ENCODE measurements around the gene ADAMTS16. TPM values are rescaled to one million over a fixed set of nuclear protein-coding genes. Genes with fewer than 3 reads are reported as not detected.
A peak's percentile ranks its signal among the peaks of the same experiment; 100 is the strongest.

ADAMTS16 gene
- total RNA-seq, 1 experiment from 2014 or later, result 7.5 TPM

- Histone ChIP-seq H3K4me3 (no peak overlapping the region), H3K27me3 (replicated peaks) (no peaks in the 10 kb centered on the region), H3K27ac (no peak overlapping the region), H3K9me3 (replicated peaks) (peaks cover 3% of the 10 kb centered on the region; the same call in 1 of the 2 replicates), H3K4me1 (replicated peaks) (no peaks in the 10 kb centered on the region), H3K36me3 (peaks cover 14% of the 10 kb centered on the region)
- DNase-seq (ENCODE audit: low read depth in 1 of 2, low spot score in 2 of 2), result no peak
Observed at GRCh38 chr5:5297432-5298067, 157.4 kb downstream of the ADAMTS16 start.

- Histone ChIP-seq H3K27ac (no peak overlapping the region), H3K4me1 (replicated peaks) (no peaks in the 10 kb centered on the region), H3K9me3 (replicated peaks) (peaks cover 3% of the 10 kb centered on the region; the same call in 1 of the 2 replicates), H3K36me3 (peaks cover 15% of the 10 kb centered on the region), H3K27me3 (replicated peaks) (no peaks in the 10 kb centered on the region), H3K4me3 (no peak overlapping the region)
- DNase-seq (ENCODE audit: low read depth in 1 of 2, low spot score in 2 of 2), result no peak
Observed at GRCh38 chr5:5298068-5298633, 158.0 kb downstream of the ADAMTS16 start.

- H3K4me1 ChIP-seq (replicated peaks), result no peaks in the 10 kb centered on the region
- H3K27ac ChIP-seq, result no peak overlapping the region
- no peaks in the 10 kb centered on the region for H3K27me3 ChIP-seq (replicated peaks)
Observed at GRCh38 chr5:5298841-5299541, 158.9 kb downstream of the ADAMTS16 start.

GRCh38 chr5:5301176-5301575, 161.0 kb downstream of the ADAMTS16 start:
- Histone ChIP-seq H3K4me3 (no peak overlapping the region), H3K27me3 (replicated peaks) (no peaks in the 10 kb centered on the region), H3K4me1 (replicated peaks) (peaks cover 7% of the 10 kb centered on the region), H3K9me3 (replicated peaks) (peaks cover 3% of the 10 kb centered on the region; the same call in 1 of the 2 replicates), H3K36me3 (peaks cover 22% of the 10 kb centered on the region), H3K27ac (no peak overlapping the region)
- no peak for DNase-seq (ENCODE audit: low read depth in 1 of 2, low spot score in 2 of 2)

More at GRCh38 chr5:5298841-5299541, 158.9 kb downstream of the ADAMTS16 start:
- H3K36me3 ChIP-seq, result peaks cover 15% of the 10 kb centered on the region
- H3K4me3 ChIP-seq, result no peak overlapping the region
- H3K9me3 ChIP-seq (replicated peaks), result peaks cover 3% of the 10 kb centered on the region; the same call in 1 of the 2 replicates
- DNase-seq (ENCODE audit: low read depth in 1 of 2, low spot score in 2 of 2), result no peak

- H3K4me1 ChIP-seq (replicated peaks), result peaks cover 17% of the 10 kb centered on the region
- no peak for DNase-seq (ENCODE audit: low read depth in 1 of 2, low spot score in 2 of 2)
- peaks cover 3% of the 10 kb centered on the region; the same call in 1 of the 2 replicates for H3K9me3 ChIP-seq (replicated peaks)
- peaks cover 24% of the 10 kb centered on the region for H3K36me3 ChIP-seq
- H3K27me3 ChIP-seq (replicated peaks), result no peaks in the 10 kb centered on the region
- H3K4me3 ChIP-seq, result no peak overlapping the region
- H3K27ac ChIP-seq, result no peak overlapping the region
Observed at GRCh38 chr5:5302201-5302600, 162.1 kb downstream of the ADAMTS16 start.

GRCh38 chr5:5303242-5303641, 163.1 kb downstream of the ADAMTS16 start:
- DNase-seq (ENCODE audit: low read depth in 1 of 2, low spot score in 2 of 2), result no peak
- H3K4me3 ChIP-seq, result no peak overlapping the region
- peaks cover 32% of the 10 kb centered on the region for H3K36me3 ChIP-seq
- H3K27me3 ChIP-seq (replicated peaks), result no peaks in the 10 kb centered on the region
- H3K4me1 ChIP-seq (replicated peaks), result peaks cover 19% of the 10 kb centered on the region
- peaks cover 3% of the 10 kb centered on the region; the same call in 1 of the 2 replicates for H3K9me3 ChIP-seq (replicated peaks)
- no peak overlapping the region for H3K27ac ChIP-seq

GRCh38 chr5:5304361-5305020, 164.4 kb downstream of the ADAMTS16 start:
- DNase-seq (ENCODE audit: low read depth in 1 of 2, low spot score in 2 of 2), result peak in 1 of 2 experiments; percentile 28
- Histone ChIP-seq H3K27me3 (replicated peaks) (no peaks in the 10 kb centered on the region), H3K4me3 (no peak overlapping the region), H3K36me3 (peaks cover 34% of the 10 kb centered on the region), H3K27ac (no peak overlapping the region), H3K4me1 (replicated peaks) (peaks cover 19% of the 10 kb centered on the region), H3K9me3 (replicated peaks) (peaks cover 3% of the 10 kb centered on the region; the same call in 1 of the 2 replicates)

- Histone ChIP-seq H3K27me3 (replicated peaks) (no peaks in the 10 kb centered on the region), H3K4me1 (replicated peaks) (peaks cover 19% of the 10 kb centered on the region), H3K27ac (peak overlapping the region; percentile 57), H3K36me3 (peaks cover 34% of the 10 kb centered on the region), H3K9me3 (replicated peaks) (peaks cover 3% of the 10 kb centered on the region; the same call in 1 of the 2 replicates), H3K4me3 (no peak overlapping the region)
- DNase-seq (ENCODE audit: low read depth in 1 of 2, low spot score in 2 of 2), result peak; percentile 85
Observed at GRCh38 chr5:5306696-5307095, 166.6 kb downstream of the ADAMTS16 start.

GRCh38 chr5:5308319-5308718, 168.2 kb downstream of the ADAMTS16 start:
- Histone ChIP-seq H3K4me3 (no peak overlapping the region), H3K27ac (no peak overlapping the region), H3K4me1 (replicated peaks) (peaks cover 33% of the 10 kb centered on the region), H3K36me3 (peaks cover 25% of the 10 kb centered on the region), H3K9me3 (replicated peaks) (no peaks in the 10 kb centered on the region), H3K27me3 (replicated peaks) (no peaks in the 10 kb centered on the region)
- DNase-seq (ENCODE audit: low read depth in 1 of 2, low spot score in 2 of 2), result no peak

GRCh38 chr5:5309645-5310044, 169.5 kb downstream of the ADAMTS16 start:
- Histone ChIP-seq H3K27me3 (replicated peaks) (no peaks in the 10 kb centered on the region), H3K4me3 (no peak overlapping the region), H3K9me3 (replicated peaks) (no peaks in the 10 kb centered on the region), H3K36me3 (peaks cover 25% of the 10 kb centered on the region), H3K27ac (no peak overlapping the region), H3K4me1 (replicated peaks) (peaks cover 35% of the 10 kb centered on the region)
- DNase-seq (ENCODE audit: low read depth in 1 of 2, low spot score in 2 of 2), result no peak

GRCh38 chr5:5313101-5313635, 173.0 kb downstream of the ADAMTS16 start:
- no peak overlapping the region for H3K4me3 ChIP-seq
- H3K4me1 ChIP-seq (replicated peaks), result peaks cover 25% of the 10 kb centered on the region
- DNase-seq (ENCODE audit: low read depth in 1 of 2, low spot score in 2 of 2), result no peak
- H3K36me3 ChIP-seq, result peaks cover 7% of the 10 kb centered on the region
- no peaks in the 10 kb centered on the region for H3K27me3 ChIP-seq (replicated peaks)
- H3K27ac ChIP-seq, result no peak overlapping the region
- no peaks in the 10 kb centered on the region for H3K9me3 ChIP-seq (replicated peaks)

- DNase-seq (ENCODE audit: low read depth in 1 of 2, low spot score in 2 of 2), result no peak
- Histone ChIP-seq H3K27ac (no peak overlapping the region), H3K4me3 (no peak overlapping the region)
Observed at GRCh38 chr5:5314166-5314565, 174.0 kb downstream of the ADAMTS16 start.

GRCh38 chr5:5314626-5315025, 174.5 kb downstream of the ADAMTS16 start:
- H3K27me3 ChIP-seq (replicated peaks), result no peaks in the 10 kb centered on the region
- H3K4me1 ChIP-seq (replicated peaks), result peaks cover 25% of the 10 kb centered on the region
- no peaks in the 10 kb centered on the region for H3K9me3 ChIP-seq (replicated peaks)
- no peak for DNase-seq (ENCODE audit: low read depth in 1 of 2, low spot score in 2 of 2)
- no peaks in the 10 kb centered on the region for H3K36me3 ChIP-seq
- H3K27ac ChIP-seq, result no peak overlapping the region
- no peak overlapping the region for H3K4me3 ChIP-seq

More at GRCh38 chr5:5314166-5314565, 174.0 kb downstream of the ADAMTS16 start:
- peaks cover 25% of the 10 kb centered on the region for H3K4me1 ChIP-seq (replicated peaks)
- H3K27me3 ChIP-seq (replicated peaks), result no peaks in the 10 kb centered on the region
- no peaks in the 10 kb centered on the region for H3K9me3 ChIP-seq (replicated peaks)
- 0 out of 2 replicates have a peak, but pooled peaks cover 1% of the 10 kb centered on the region for H3K36me3 ChIP-seq
